Kidney glomerular epithelial cell (primary cell): ENCODE data around the gene PCDHB15.
"Not testable (repeated sequence)": the region's sequence is repeated elsewhere in the genome, so short reads cannot be mapped to it uniquely, and the experiment has no call there.

Experiments
- DNase-seq: peaks from one replicate; lab custom pipeline; 2025; lab: John Stamatoyannopoulos, UW

The PCDHB15 gene

GRCh38 chr5:141247434-141247833 lies 2.2 kb downstream of the PCDHB15 start:
- DNase-seq, result not testable (repeated sequence)

GRCh38 chr5:141250576-141250975 lies 5.4 kb downstream of the PCDHB15 start:
- no peak for DNase-seq

- no peak for DNase-seq
These were observed 13.3 kb downstream of the PCDHB15 start for GRCh38 chr5:141258464-141258863.

DNA sequence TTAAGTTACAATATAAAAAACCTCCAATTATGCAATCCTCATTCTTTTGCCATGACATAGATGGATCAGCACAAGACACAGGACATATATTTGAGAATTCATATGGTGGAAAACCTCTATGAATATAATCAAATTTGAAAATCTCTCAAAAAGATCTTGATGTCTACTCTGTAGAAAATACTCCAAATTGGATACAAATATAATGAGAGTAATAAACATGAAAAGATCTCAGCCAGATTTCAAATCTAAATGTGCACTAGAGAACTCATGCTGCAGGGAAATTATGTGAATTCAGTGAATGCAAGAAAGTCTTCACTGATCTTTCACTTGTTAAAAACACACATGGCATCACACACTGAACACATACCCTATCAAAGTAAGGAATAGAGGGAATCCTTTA lies 13.8 kb downstream of the PCDHB15 start:
- no peak for DNase-seq

DNA sequence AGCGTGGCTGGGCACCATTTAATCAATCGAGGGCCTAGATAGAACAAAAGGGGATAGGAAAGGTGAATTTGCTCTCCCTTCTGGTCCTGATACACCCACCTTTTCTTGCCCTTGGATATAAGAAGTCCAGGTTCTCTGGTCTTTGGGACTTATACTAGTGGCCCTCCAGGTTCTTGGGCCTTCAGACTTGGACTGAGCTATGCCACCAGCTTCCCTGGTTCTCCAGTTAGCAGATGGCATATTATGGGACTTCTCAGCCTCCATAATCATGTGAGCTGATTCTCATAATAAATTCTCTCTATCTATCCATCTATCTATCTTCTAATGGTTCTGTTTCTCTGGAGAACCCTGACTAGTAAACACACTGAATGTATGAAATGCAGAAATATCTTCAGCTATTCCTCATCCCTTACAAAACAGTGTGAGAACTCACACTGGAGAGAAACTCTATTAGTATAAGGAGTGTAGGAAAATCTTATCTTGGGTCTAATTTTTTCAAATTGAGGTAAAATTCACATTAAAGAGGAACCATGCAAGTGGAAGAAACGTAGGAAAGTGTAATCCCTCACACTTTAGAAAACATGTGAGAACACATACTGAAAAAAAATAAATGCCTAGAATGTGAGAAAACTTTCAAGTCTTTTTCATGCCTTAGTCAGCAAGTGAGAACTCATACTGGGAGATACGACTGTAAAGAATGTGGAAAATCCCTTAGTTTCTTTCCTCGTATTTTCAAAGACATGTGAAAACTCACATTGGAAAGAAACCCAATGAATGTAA lies 15.5 kb downstream of the PCDHB15 start:
- DNase-seq, result no peak

DNA sequence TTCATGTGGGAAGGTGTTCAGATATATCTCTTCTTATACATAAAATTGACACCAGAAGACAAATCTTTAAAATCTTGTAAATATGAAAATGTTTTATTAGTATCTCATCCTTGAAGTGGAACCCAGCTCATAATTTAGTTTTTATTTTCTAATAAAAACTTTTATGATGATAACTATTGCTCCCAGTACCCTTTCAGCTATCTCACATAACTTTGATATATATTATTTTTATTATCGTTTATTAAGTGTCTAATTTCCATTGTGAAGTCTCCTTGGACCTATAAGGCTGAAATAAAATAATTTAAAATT lies 16.0 kb downstream of the PCDHB15 start:
- DNase-seq, result no peak

DNA sequence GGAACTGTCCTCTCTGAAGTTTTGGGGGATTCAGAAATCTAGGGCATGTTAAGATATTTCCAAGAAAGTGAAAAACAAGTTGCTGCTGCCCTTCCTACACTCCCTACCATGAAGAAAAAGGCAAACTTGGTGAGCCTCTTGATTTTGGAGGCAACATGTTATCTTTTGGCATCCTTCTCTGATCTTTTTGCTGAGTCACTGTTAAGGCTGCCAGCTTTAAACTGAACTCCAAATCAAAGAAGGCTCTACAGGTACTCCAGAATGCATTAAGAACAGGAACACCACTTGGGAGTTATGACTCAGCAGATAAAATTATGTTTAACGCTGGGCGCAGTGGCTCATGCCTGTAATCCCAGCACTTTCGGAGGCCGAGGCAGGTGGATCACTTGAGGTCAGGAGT lies 24.0 kb downstream of the PCDHB15 start:
- no peak for DNase-seq

DNA sequence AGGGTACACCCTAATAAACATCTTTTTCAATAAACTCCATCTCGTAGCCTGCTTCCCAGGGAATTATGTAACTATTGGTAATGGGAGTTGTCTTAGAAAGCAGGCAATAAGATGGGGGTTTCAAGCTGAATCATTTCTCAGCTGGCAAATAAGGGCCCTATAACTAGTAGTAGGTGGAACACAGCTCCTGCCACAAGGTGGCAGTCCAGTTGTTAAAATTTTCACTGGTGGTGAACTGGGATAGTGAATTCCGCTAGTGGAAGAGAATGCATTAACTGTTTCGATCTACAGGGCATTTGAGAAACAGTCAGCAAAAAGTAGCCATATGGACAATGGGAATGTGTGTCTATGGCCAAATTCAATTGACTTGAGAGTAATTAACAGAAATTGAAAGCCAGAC lies 27.7 kb downstream of the PCDHB15 start:
- no peak for DNase-seq

DNA sequence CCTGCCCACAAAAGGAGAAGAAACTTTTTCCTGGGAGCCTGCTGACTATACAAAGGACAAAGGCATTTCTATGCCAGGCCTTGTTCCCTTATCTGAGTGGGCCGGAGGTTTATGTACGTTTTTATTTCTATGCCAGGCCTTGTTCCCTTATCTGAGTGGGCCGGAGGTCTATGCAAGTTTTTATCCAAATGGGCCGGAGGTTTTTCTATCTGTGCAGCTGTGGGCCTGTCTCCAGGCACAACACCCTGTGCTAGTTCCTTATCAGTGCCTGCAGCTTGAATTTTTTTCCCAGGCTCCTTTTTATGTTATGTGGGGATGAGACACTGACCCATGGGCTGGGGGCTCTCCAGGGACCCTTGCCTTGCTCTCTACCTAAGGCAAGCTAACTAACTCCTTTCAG lies 53.2 kb downstream of the PCDHB15 start:
- DNase-seq, result no peak
